Retinal pigment epithelial cell (primary cell): ENCODE measurements around the gene KDM5C.

Source experiments
- DNase-seq: peaks from one replicate; pipeline ENCODE4 v3.0.0-alpha.2; 2010; ENCODE audit warnings: low read depth
- H3K4me3 ChIP-seq: 2 replicates; pipeline ENCODE4 v1.5.1; 2011; ENCODE audit warnings: mild to moderate bottlenecking, low read length, control low read depth, moderate library complexity
- CTCF ChIP-seq: conservative IDR thresholded peaks from 2 replicates; pipeline ENCODE4 v1.5.1; 2011; ENCODE audit warnings: low read depth, low read length, control low read depth, inconsistent platforms

The KDM5C gene

GRCh38 chrX:53153581-53153980, 71.4 kb downstream of the KDM5C start:
- TF ChIP-seq CTCF: no peak
- no peak for DNase-seq
- no peak overlapping the region for H3K4me3 ChIP-seq
